GM10248 (cell line): Measurements from ENCODE around the gene CDC42EP4.

Experiments used
- CTCF ChIA-PET: fragments of 300-600 bp; sonication (Branson Sonifier 250); formaldehyde crosslinking; extraction: SDS; loops from one replicate; lab custom pipeline; 2021; ENCODE audit warnings: antibody characterized with exemption; lab: Yijun Ruan, JAX
- POLR2A ChIA-PET: fragments of 350-650 bp; sonication (Branson Sonifier 250); formaldehyde crosslinking; extraction: SDS; loops from one replicate; lab custom pipeline; 2020; ENCODE audit warnings: antibody characterized with exemption; lab: Yijun Ruan, JAX
- DNase-seq: peaks from one replicate; pipeline ENCODE4 v3.0.0; 2012; ENCODE audit errors: extremely low spot score
- TF ChIP-seq, protein P1 (sequence below): IDR thresholded peaks from 2 replicates; pipeline ENCODE4 v1.5.1; 2012; ENCODE audit warnings: mild to moderate bottlenecking, low read depth; ENCODE audit errors: extremely low read depth, missing control alignments, control extremely low read depth

CDC42EP4 gene

GRCh38 chr17:73237714-73238113 is 74.1 kb downstream of the CDC42EP4 start:
- POLR2A ChIA-PET = no interaction called here
- DNase-seq = no peak
- TF ChIP-seq, protein P1, sequence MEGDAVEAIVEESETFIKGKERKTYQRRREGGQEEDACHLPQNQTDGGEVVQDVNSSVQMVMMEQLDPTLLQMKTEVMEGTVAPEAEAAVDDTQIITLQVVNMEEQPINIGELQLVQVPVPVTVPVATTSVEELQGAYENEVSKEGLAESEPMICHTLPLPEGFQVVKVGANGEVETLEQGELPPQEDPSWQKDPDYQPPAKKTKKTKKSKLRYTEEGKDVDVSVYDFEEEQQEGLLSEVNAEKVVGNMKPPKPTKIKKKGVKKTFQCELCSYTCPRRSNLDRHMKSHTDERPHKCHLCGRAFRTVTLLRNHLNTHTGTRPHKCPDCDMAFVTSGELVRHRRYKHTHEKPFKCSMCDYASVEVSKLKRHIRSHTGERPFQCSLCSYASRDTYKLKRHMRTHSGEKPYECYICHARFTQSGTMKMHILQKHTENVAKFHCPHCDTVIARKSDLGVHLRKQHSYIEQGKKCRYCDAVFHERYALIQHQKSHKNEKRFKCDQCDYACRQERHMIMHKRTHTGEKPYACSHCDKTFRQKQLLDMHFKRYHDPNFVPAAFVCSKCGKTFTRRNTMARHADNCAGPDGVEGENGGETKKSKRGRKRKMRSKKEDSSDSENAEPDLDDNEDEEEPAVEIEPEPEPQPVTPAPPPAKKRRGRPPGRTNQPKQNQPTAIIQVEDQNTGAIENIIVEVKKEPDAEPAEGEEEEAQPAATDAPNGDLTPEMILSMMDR = no peak
- CTCF ChIA-PET = interaction anchor here (1.1 to 2.4 kb wide), 2 partner anchors 18 to 510 kb away, joined by 3 to 9 read pairs; no protein-coding TSS in a partner anchor

DNA sequence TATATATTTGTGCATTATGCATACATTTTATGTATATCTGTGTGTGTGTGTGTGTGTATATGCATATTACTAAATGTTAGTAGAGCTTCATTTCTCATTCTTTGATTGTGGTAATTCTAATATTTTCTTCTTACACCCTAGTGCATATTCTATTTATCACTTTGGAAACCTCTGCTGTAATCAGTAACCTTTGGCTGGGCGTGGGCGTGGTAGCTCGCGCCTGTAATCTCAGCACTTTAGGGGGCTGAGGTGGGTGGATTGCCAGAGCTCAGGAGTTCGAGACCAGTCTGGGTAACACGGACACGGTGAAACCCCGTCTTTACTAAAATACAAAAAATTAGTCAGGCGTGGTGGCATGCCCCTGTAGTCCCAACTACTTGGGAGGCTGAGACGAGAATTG is 77.1 kb downstream of the CDC42EP4 start:
- TF ChIP-seq, protein P1 = no peak
- CTCF ChIA-PET = interaction anchor here (0.9 to 2.5 kb wide), 3 partner anchors 18 to 676 kb away, joined by 3 to 7 read pairs (median 3); no protein-coding TSS in a partner anchor
- POLR2A ChIA-PET = no interaction called here

More for the DNA sequence above, 77.1 kb downstream of the CDC42EP4 start:
- no peak for DNase-seq
